Gastrocnemius medialis (tissue), 4 donors: ENCODE results near the gene PCDH10.

Experiments used
- POLR2A ChIP-seq, 2 donors: fragments of 450-650 bp; IDR thresholded peaks; one replicate each; pipeline ENCODE4 v1.6.1; 2017; ENCODE audit warnings: antibody characterized with exemption in 2 of 2, mild to moderate bottlenecking in 2 of 2, moderate library complexity in 2 of 2
- TF ChIP-seq, protein P1 (sequence below), 5 experiments: fragments of 450-650 bp in 3 of 5; fragments of 200-600 bp in 2 of 5; sonication (generic) in 2 of 5; IDR thresholded peaks in 4 of 5; conservative IDR thresholded peaks in 1 of 5; 1 replicate in 4 of 5; 2 replicates in 1 of 5; pipeline ENCODE4 v1.5.1; 2016 to 2019; ENCODE audit warnings: antibody characterized with exemption in 5 of 5, mild to moderate bottlenecking in 3 of 5, moderate library complexity in 3 of 5

DNA sequence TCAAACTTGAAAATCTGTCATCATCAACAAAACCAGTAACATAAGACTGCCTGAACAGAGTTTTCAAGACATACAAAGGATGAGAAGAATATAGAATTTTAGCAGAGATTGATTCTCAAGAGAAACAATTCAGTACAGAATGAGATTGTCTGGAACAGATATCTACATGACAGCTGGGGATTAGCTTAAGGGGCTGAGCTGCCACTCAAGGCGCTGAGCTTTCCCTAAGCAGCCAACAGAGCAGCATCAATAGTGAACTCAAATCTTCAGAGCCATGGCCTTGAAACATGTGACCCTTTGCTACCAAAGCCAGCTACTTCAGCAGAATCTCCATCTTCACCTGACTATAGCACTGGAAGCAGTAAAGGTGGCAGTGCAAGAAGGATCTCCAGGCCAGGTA lies 24.3 kb upstream of the PCDH10 start:
- TF ChIP-seq, protein P1, sequence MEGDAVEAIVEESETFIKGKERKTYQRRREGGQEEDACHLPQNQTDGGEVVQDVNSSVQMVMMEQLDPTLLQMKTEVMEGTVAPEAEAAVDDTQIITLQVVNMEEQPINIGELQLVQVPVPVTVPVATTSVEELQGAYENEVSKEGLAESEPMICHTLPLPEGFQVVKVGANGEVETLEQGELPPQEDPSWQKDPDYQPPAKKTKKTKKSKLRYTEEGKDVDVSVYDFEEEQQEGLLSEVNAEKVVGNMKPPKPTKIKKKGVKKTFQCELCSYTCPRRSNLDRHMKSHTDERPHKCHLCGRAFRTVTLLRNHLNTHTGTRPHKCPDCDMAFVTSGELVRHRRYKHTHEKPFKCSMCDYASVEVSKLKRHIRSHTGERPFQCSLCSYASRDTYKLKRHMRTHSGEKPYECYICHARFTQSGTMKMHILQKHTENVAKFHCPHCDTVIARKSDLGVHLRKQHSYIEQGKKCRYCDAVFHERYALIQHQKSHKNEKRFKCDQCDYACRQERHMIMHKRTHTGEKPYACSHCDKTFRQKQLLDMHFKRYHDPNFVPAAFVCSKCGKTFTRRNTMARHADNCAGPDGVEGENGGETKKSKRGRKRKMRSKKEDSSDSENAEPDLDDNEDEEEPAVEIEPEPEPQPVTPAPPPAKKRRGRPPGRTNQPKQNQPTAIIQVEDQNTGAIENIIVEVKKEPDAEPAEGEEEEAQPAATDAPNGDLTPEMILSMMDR (IDR thresholded peaks at IDR 0.05 in 4 of 5, conservative IDR thresholded peaks at IDR 0.05 in 1 of 5) = no peak
- no peak for TF ChIP-seq POLR2A (IDR thresholded peaks at IDR 0.05)
